Gastrocnemius medialis (tissue), 4 donors: ENCODE measurements around the gene XYLB. TPM values are rescaled to one million over a fixed set of nuclear protein-coding genes. Genes with fewer than 3 reads are reported as not detected.

ENCODE experiments used
- ATAC-seq, 2 donors: fragments of 150-250 bp; one replicate each; pipeline ENCODE4 v1.9.1; 2016
- DNase-seq, 2 donors: peaks; one replicate each; pipeline ENCODE4 v3.0.0-alpha.2; 2019
- H3K27ac ChIP-seq, 4 donors: fragments of 200-600 bp; sonication (generic); 1 replicate in 1 of 4; 2 replicates in 3 of 4; pipeline ENCODE4 v1.5.1; 2016 to 2018; ENCODE audit warnings: mild to moderate bottlenecking in 2 of 4, moderate library complexity in 1 of 4
- H3K27me3 ChIP-seq, 3 donors: fragments of 200-600 bp; sonication (generic) in 2 of 3; 1 replicate in 1 of 3; 2 replicates in 2 of 3; pipeline versions ENCODE4 v1.5.1 to v1.6.0; 2016 to 2019; ENCODE audit warnings: mild to moderate bottlenecking in 1 of 3, moderate library complexity in 1 of 3
- H3K36me3 ChIP-seq, 2 donors: fragments of 200-600 bp; sonication (generic) in 1 of 2; one replicate each; pipeline ENCODE4 v1.5.1; 2017 to 2018
- H3K4me1 ChIP-seq, 2 donors: fragments of 200-600 bp; sonication (generic) in 1 of 2; one replicate each; pipeline ENCODE4 v1.5.1; 2016 to 2017; ENCODE audit warnings: mild to moderate bottlenecking in 2 of 2
- H3K4me3 ChIP-seq, 4 donors: fragments of 200-600 bp; sonication (generic) in 3 of 4; 1 replicate in 1 of 4; 2 replicates in 3 of 4; pipeline ENCODE4 v1.5.1; 2016 to 2019; ENCODE audit warnings: mild to moderate bottlenecking in 2 of 4
- H3K9me3 ChIP-seq, 3 donors: fragments of 200-600 bp; sonication (generic) in 2 of 3; 1 replicate in 1 of 3; 2 replicates in 2 of 3; pipeline ENCODE4 v1.5.1; 2016 to 2019
- CTCF ChIP-seq, 5 experiments: fragments of 450-650 bp in 3 of 5; fragments of 200-600 bp in 2 of 5; sonication (generic) in 2 of 5; IDR thresholded peaks in 4 of 5; conservative IDR thresholded peaks in 1 of 5; 1 replicate in 4 of 5; 2 replicates in 1 of 5; pipeline ENCODE4 v1.5.1; 2016 to 2019; ENCODE audit warnings: antibody characterized with exemption in 5 of 5, mild to moderate bottlenecking in 3 of 5, moderate library complexity in 3 of 5
- POLR2A ChIP-seq, 2 donors: fragments of 450-650 bp; IDR thresholded peaks; one replicate each; pipeline ENCODE4 v1.6.1; 2017; ENCODE audit warnings: antibody characterized with exemption in 2 of 2, mild to moderate bottlenecking in 2 of 2, moderate library complexity in 2 of 2
- in situ Hi-C, 4 donors: fragments of 200-750 bp; cut with MboI; loops; one replicate each; pipeline versions ENCODE4 v1.15.0 to v1.8.0; 2017; ENCODE audit warnings: low sequenced_read_pairs in 4 of 4
- intact Hi-C: fragments of 100-400 bp; cut with DNase I; formaldehyde crosslinking; loops from one replicate; pipeline ENCODE4 v1.15.1; 2023; ENCODE audit warnings: low total_unique reads
- total RNA-seq, 4 donors: library from RNA; depleted of rRNA; stranded (reverse); fragments of >200 nt; gene quantifications; one replicate each; pipeline versions ENCODE4 v1.1.0 to v1.2.3, GENCODE V29; 2016

Gene XYLB
- total RNA-seq, 4 donors from 2014 or later = 0.23 to 1.1 (median 0.44) TPM

- no peaks in the 10 kb centered on the region for H3K27me3 ChIP-seq
- H3K4me1 ChIP-seq = no peaks in the 10 kb centered on the region
- DNase-seq = no peak
- H3K36me3 ChIP-seq = peaks cover 0 to 12% of the 10 kb centered on the region in 2 donors
- TF ChIP-seq POLR2A (IDR thresholded peaks at IDR 0.05) = no peak
- TF ChIP-seq CTCF (IDR thresholded peaks at IDR 0.05 in 4 of 5, conservative IDR thresholded peaks at IDR 0.05 in 1 of 5) = no peak
- no peaks in the 10 kb centered on the region for H3K9me3 ChIP-seq
- H3K4me3 ChIP-seq = no peak overlapping the region
- no peak overlapping the region for H3K27ac ChIP-seq
- no peak for ATAC-seq
- in situ Hi-C loops (no loop called here), intact Hi-C loops (no loop called here)
These were observed 28.5 kb downstream of the XYLB start for GRCh38 chr3:38375072-38375471.

- Histone ChIP-seq H3K4me3 (no peak overlapping the region), H3K9me3 (no peaks in the 10 kb centered on the region), H3K27me3 (no peaks in the 10 kb centered on the region), H3K4me1 (no peaks in the 10 kb centered on the region), H3K27ac (no peak overlapping the region), H3K36me3 (peaks cover 0 to 14% of the 10 kb centered on the region in 2 donors)
- DNase-seq = no peak
- no peak for ATAC-seq
- in situ Hi-C loops (no loop called here), intact Hi-C loops (no loop called here)
- TF ChIP-seq POLR2A (IDR thresholded peaks at IDR 0.05) = no peak
- TF ChIP-seq CTCF (IDR thresholded peaks at IDR 0.05 in 4 of 5, conservative IDR thresholded peaks at IDR 0.05 in 1 of 5) = no peak
These were observed 29.0 kb downstream of the XYLB start for GRCh38 chr3:38375488-38376097.

- no peaks in the 10 kb centered on the region for H3K4me1 ChIP-seq
- intact Hi-C loops (no loop called here), in situ Hi-C loops (no loop called here)
- no peaks in the 10 kb centered on the region for H3K9me3 ChIP-seq
- no peak for TF ChIP-seq POLR2A (IDR thresholded peaks at IDR 0.05)
- TF ChIP-seq CTCF (IDR thresholded peaks at IDR 0.05 in 4 of 5, conservative IDR thresholded peaks at IDR 0.05 in 1 of 5) = no peak
- H3K4me3 ChIP-seq = no peak overlapping the region
- H3K27ac ChIP-seq = no peak overlapping the region
- no peaks in the 10 kb centered on the region for H3K27me3 ChIP-seq
- ATAC-seq (no peak), DNase-seq (no peak)
- H3K36me3 ChIP-seq = peaks cover 0 to 14% of the 10 kb centered on the region in 2 donors
These were observed 29.7 kb downstream of the XYLB start for GRCh38 chr3:38376098-38376816.

- in situ Hi-C loops = no loop called here
- H3K36me3 ChIP-seq = peaks cover 0 to 14% of the 10 kb centered on the region in 2 donors
- no peak overlapping the region for H3K4me3 ChIP-seq
- intact Hi-C loops = no loop called here
- no peaks in the 10 kb centered on the region for H3K27me3 ChIP-seq
- TF ChIP-seq POLR2A (IDR thresholded peaks at IDR 0.05) (no peak), CTCF (IDR thresholded peaks at IDR 0.05 in 4 of 5, conservative IDR thresholded peaks at IDR 0.05 in 1 of 5) (no peak)
- H3K27ac ChIP-seq = no peak overlapping the region
- no peaks in the 10 kb centered on the region for H3K4me1 ChIP-seq
- DNase-seq = no peak
- no peak for ATAC-seq
- no peaks in the 10 kb centered on the region for H3K9me3 ChIP-seq
These were observed 32.7 kb downstream of the XYLB start for GRCh38 chr3:38379201-38379770.
